Gastroesophageal sphincter (tissue), 4 donors: ENCODE results near the gene FBXO3. TPM values are rescaled to one million over a fixed set of nuclear protein-coding genes. Genes with fewer than 3 reads are reported as not detected.

Experiments used
- ATAC-seq: fragments of 150-250 bp; one replicate; pipeline ENCODE4 v1.9.1; 2016; ENCODE audit warnings: mild to moderate bottlenecking, moderate library complexity
- H3K27ac ChIP-seq, 4 donors: fragments of 200-600 bp; sonication (generic) in 3 of 4; 1 replicate in 3 of 4; 2 replicates in 1 of 4; pipeline ENCODE4 v1.5.1; 2016 to 2019
- H3K27me3 ChIP-seq: fragments of 200-600 bp; sonication (generic); one replicate; pipeline ENCODE4 v1.5.1; 2019
- H3K36me3 ChIP-seq, 2 donors: fragments of 200-600 bp; sonication (generic); one replicate each; pipeline ENCODE4 v1.5.1; 2019; ENCODE audit warnings: control low read depth in 1 of 2
- H3K4me1 ChIP-seq, 3 donors: fragments of 200-600 bp; sonication (generic); 1 replicate in 2 of 3; 2 replicates in 1 of 3; pipeline ENCODE4 v1.5.1; 2016 to 2019; ENCODE audit warnings: control low read depth in 2 of 3
- H3K4me3 ChIP-seq, 2 donors: fragments of 200-600 bp; sonication (generic); one replicate each; pipeline ENCODE4 v1.5.1; 2019; ENCODE audit warnings: mild to moderate bottlenecking in 1 of 2, moderate library complexity in 1 of 2
- H3K9me3 ChIP-seq, 3 donors: fragments of 200-600 bp; sonication (generic); one replicate each; pipeline ENCODE4 v1.5.1; 2017 to 2019; ENCODE audit warnings: control low read depth in 2 of 3
- EP300 ChIP-seq: sonication (generic); formaldehyde crosslinking; IDR thresholded peaks from one replicate; pipeline ENCODE4 v1.6.1; 2017; ENCODE audit warnings: antibody characterized with exemption, mild to moderate bottlenecking
- POLR2A ChIP-seq, 2 donors: fragments of 450-650 bp; IDR thresholded peaks; one replicate each; pipeline ENCODE4 v1.6.1; 2017; ENCODE audit warnings: antibody characterized with exemption in 2 of 2, mild to moderate bottlenecking in 2 of 2, moderate library complexity in 1 of 2
- POLR2AphosphoS5 ChIP-seq: sonication (generic); formaldehyde crosslinking; IDR thresholded peaks from one replicate; pipeline ENCODE4 v1.6.1; 2017; ENCODE audit warnings: antibody characterized with exemption
- WGBS, 2 donors: methylation state at CpG; one replicate each; pipeline ENCODE4 v1.1.5; 2018; ENCODE audit warnings: low coverage in 1 of 2; 5-methylcytosine and 5-hydroxymethylcytosine counted together
- total RNA-seq, 4 donors: library from RNA; depleted of rRNA; stranded (reverse); fragments of >200 nt; gene quantifications; one replicate each; pipeline ENCODE4 v1.1.0, GENCODE V29; 2016
- TF ChIP-seq, protein P1 (sequence below), 4 experiments: fragments of 200-600 bp in 2 of 4; fragments of 450-650 bp in 2 of 4; sonication (generic) in 1 of 4; IDR thresholded peaks; one replicate each; pipeline ENCODE4 v1.5.1; 2017 to 2019; ENCODE audit warnings: antibody characterized with exemption in 4 of 4, mild to moderate bottlenecking in 2 of 4, moderate library complexity in 2 of 4

Gene FBXO3
- total RNA-seq, 4 donors from 2014 or later = 38.8 to 81.4 (median 55.7) TPM

DNA sequence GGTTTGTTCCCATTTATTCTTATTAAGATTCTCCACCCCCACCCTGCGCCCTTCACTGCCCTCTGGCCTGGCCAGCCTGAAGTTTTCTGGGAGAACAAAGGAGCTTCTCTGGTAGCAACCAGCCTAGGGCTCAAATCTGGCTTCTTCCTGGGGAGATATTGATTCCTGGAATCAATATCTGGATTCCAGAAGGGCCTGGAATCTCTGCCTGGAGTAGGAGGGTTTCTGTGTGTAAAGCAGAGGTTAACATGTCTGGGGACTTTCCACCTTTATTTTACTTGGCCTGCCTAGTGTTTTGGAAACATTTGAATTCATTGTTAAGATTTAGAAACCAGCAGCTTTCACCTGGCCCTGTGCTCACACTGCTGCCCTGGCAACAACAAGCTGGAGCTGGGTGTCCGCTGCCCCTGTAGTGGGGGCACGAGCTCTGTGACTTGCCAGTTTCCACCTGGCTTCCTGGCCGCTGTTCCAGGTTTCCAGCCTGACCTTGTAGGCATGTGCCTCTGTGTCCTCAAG is 79.2 kb downstream of the FBXO3 start:
- no peak for ATAC-seq
- WGBS, 2 donors = 55 to 60% methylated on average over 3 to 4 of the region's 4 CpGs
- H3K9me3 ChIP-seq = no peaks in the 10 kb centered on the region
- H3K36me3 ChIP-seq = no peaks in the 10 kb centered on the region
- no peaks in the 10 kb centered on the region for H3K27me3 ChIP-seq
- no peak overlapping the region for H3K4me3 ChIP-seq
- peaks cover 0 to 61% (median 19%) of the 10 kb centered on the region in 3 donors for H3K4me1 ChIP-seq
- peak overlapping the region in 3 of 4 donors; percentile 6 to 63 (median 42) for H3K27ac ChIP-seq
- TF ChIP-seq EP300 (no peak), POLR2A (IDR thresholded peaks at IDR 0.05) (no peak), POLR2AphosphoS5 (no peak)
- TF ChIP-seq, protein P1, sequence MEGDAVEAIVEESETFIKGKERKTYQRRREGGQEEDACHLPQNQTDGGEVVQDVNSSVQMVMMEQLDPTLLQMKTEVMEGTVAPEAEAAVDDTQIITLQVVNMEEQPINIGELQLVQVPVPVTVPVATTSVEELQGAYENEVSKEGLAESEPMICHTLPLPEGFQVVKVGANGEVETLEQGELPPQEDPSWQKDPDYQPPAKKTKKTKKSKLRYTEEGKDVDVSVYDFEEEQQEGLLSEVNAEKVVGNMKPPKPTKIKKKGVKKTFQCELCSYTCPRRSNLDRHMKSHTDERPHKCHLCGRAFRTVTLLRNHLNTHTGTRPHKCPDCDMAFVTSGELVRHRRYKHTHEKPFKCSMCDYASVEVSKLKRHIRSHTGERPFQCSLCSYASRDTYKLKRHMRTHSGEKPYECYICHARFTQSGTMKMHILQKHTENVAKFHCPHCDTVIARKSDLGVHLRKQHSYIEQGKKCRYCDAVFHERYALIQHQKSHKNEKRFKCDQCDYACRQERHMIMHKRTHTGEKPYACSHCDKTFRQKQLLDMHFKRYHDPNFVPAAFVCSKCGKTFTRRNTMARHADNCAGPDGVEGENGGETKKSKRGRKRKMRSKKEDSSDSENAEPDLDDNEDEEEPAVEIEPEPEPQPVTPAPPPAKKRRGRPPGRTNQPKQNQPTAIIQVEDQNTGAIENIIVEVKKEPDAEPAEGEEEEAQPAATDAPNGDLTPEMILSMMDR (IDR thresholded peaks at IDR 0.05) = no peak

DNA sequence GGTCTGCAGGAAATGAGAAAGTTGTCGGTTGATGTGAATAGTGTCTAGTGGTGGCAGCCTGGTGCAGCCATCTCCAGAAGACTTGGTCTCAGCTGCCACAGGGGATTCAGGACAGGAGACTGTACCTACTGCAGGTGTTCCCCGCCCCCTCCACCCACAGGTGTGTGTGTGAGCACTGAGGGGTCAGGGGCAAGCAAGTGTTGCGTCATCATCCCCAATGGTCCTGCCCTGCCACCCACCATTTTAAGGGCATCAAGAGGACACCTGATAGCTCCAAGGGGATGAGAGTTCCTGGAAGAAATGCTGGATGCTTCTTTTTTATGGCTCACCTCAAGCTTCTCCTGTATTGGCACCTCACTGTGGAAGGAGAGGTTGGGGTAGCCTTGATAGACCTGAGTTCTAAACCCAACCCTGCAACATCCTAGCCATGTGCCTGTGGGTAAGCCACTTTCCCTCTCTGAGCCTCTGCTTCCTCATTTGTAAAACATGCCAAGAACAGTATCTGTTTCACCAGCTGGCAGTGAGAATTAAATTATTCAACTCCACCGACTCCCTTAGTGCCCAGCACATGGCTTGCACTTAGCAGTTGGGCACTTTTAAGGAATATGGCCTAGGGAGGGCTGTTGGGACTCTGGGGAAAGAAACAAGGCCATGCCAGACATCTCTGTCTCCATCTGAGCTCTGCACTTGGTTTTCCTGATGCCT is 79.8 kb downstream of the FBXO3 start:
- Histone ChIP-seq H3K9me3 (no peaks in the 10 kb centered on the region), H3K27ac (peak overlapping the region in 3 of 4 donors; percentile 6 to 63 (median 42)), H3K27me3 (no peaks in the 10 kb centered on the region), H3K4me3 (no peak overlapping the region), H3K36me3 (no peaks in the 10 kb centered on the region), H3K4me1 (peaks cover 0 to 59% (median 17%) of the 10 kb centered on the region in 3 donors)
- TF ChIP-seq POLR2AphosphoS5 (no peak), POLR2A (IDR thresholded peaks at IDR 0.05) (no peak), EP300 (no peak)
- TF ChIP-seq, protein P1 (IDR thresholded peaks at IDR 0.05) = no peak
- 72 to 100% methylated on average over 1 to 4 of the region's 4 CpGs for WGBS, 2 donors
- no peak for ATAC-seq

DNA sequence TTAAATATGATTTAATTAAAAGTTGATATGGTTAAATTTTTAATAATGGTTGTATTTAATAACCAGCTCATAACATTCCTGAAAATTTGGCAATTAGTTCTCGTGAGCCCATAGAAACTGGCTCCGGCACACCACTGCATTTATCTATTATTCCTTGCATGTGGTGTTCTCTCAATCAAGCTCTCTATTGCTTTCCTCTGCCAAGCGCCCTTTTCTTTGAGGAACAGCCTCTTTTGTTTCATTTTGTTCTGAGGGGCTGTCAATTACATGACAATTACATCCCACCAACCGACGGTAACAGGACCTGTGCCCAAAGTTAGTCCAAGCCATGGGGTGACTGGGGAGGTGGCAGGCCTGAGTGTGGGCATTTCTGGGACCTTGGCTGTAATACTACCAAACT is 81.8 kb downstream of the FBXO3 start:
- peak overlapping the region; percentile 26 to 86 (median 76) for H3K27ac ChIP-seq
- H3K9me3 ChIP-seq = no peaks in the 10 kb centered on the region
- H3K27me3 ChIP-seq = no peaks in the 10 kb centered on the region
- no peak overlapping the region for H3K4me3 ChIP-seq
- no peak for ATAC-seq
- H3K4me1 ChIP-seq = peaks cover 0 to 61% (median 17%) of the 10 kb centered on the region in 3 donors
- TF ChIP-seq POLR2A (IDR thresholded peaks at IDR 0.05) = no peak
- TF ChIP-seq, protein P1 (IDR thresholded peaks at IDR 0.05) = no peak
- TF ChIP-seq POLR2AphosphoS5 = no peak
- no peak for TF ChIP-seq EP300
- 49 to 66% methylated on average over 4 to 5 of the region's 5 CpGs for WGBS, 2 donors
- H3K36me3 ChIP-seq = no peaks in the 10 kb centered on the region

DNA sequence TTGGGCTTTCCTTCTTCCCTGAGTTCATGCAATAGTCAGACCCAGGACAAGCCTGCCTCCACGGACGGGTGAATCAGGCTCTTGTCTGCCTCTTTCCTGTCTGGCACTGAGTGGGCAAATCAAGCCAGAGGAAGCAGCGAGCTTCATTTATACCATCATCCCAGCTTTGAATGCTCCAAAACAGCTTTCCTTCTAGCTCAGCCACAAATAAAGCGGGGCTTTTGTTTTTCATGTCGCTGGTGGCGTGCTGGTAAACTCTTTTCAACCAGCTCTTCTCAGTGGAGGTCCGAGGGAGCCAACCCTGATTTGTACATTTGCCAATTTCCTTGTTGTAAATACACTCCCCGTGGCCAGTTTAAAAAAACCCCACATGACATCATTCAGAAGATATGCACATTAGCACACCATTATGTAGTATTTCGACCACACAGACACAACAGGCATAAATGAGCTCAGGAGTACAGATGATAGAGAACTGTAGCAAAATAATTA is 82.3 kb downstream of the FBXO3 start:
- Histone ChIP-seq H3K4me1 (peaks cover 0 to 61% (median 17%) of the 10 kb centered on the region in 3 donors), H3K27ac (peak overlapping the region; percentile 64 to 86 (median 76)), H3K4me3 (peak overlapping the region in 1 of 2 donors; percentile 11), H3K36me3 (no peaks in the 10 kb centered on the region), H3K9me3 (no peaks in the 10 kb centered on the region), H3K27me3 (no peaks in the 10 kb centered on the region)
- TF ChIP-seq POLR2A (IDR thresholded peaks at IDR 0.05) (no peak), POLR2AphosphoS5 (peak; percentile 64)
- 0 to 10% methylated on average over 3 to 9 of the region's 9 CpGs for WGBS, 2 donors
- ATAC-seq = peak; percentile 69

DNA sequence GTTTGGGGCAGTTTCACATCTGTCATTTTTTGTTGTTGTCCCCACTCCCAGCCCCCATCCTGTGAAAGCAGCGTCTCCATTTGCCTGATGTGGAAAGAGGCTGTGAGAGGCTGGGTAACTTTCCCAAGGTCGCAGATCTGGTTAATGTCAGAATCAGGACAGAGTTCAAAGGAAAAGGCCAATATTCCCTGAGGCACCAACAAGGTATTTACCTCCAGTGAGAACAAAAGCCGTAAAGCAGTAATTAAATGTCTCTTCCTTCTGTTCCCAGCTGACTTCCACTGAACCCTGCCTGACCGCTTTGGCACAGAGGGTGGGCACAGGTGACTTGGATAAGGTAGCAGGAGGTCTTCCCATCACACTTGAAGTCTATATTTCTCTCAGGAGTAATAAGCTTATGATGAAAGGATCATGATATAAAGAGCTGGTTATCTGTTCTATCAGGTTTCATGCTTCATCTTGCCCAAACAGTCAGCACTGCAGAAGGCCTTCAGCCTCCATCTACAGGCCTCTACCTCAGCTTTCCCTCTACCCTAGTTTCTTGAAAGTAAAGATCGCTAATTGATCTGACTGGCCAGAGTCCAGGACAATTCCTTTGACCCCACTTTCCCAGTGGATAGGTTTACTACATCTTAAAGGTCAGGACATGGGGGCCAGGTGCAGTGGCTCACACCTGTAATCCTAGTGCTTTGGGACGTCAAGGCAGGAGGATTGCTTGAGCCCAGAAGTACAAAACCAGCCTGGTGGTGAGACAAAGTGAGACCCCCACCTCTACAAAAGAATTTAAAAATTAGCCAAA is 83.1 kb downstream of the FBXO3 start:
- 60 to 63% methylated on average over 1 to 5 of the region's 6 CpGs for WGBS, 2 donors
- Histone ChIP-seq H3K9me3 (no peaks in the 10 kb centered on the region), H3K27ac (peak overlapping the region; percentile 64 to 86 (median 76)), H3K36me3 (no peaks in the 10 kb centered on the region), H3K4me1 (peaks cover 0 to 61% (median 17%) of the 10 kb centered on the region in 3 donors), H3K27me3 (no peaks in the 10 kb centered on the region), H3K4me3 (no peak overlapping the region)
- ATAC-seq = no peak
- no peak for TF ChIP-seq EP300
- no peak for TF ChIP-seq POLR2A (IDR thresholded peaks at IDR 0.05)
- no peak for TF ChIP-seq POLR2AphosphoS5
- TF ChIP-seq, protein P1 (IDR thresholded peaks at IDR 0.05) = no peak
